ENCODE data around the gene EFEMP2.
A peak's percentile ranks its signal among the peaks of the same experiment; 100 is the strongest.

EFEMP2 gene

GRCh38 chr11:65868907-65869306 is 3.7 kb downstream of the EFEMP2 start:
- Mint-ChIP-seq H3K4me3 (no peak overlapping the region), H3K36me3 (ENCODE audit: low read depth) (peaks cover 14% of the 10 kb centered on the region), H3K9me3 (no peaks in the 10 kb centered on the region), H3K27ac (no peak overlapping the region), H3K27me3 (ENCODE audit: low read depth) (peaks cover 5% of the 10 kb centered on the region), H3K4me1 (ENCODE audit: low read depth) (peaks cover 19% of the 10 kb centered on the region)

GRCh38 chr11:65868076-65868667 is 4.4 kb downstream of the EFEMP2 start:
- Mint-ChIP-seq H3K4me1 (ENCODE audit: low read depth) (peaks cover 17% of the 10 kb centered on the region), H3K27ac (no peak overlapping the region), H3K27me3 (ENCODE audit: low read depth) (peaks cover 3% of the 10 kb centered on the region), H3K4me3 (no peak overlapping the region), H3K9me3 (no peaks in the 10 kb centered on the region), H3K36me3 (ENCODE audit: low read depth) (peaks cover 20% of the 10 kb centered on the region)

- no peak overlapping the region for H3K4me3 Mint-ChIP-seq
- H3K9me3 Mint-ChIP-seq, result no peaks in the 10 kb centered on the region
- H3K27me3 Mint-ChIP-seq (ENCODE audit: low read depth), result no peaks in the 10 kb centered on the region
- H3K36me3 Mint-ChIP-seq (ENCODE audit: low read depth), result peaks cover 26% of the 10 kb centered on the region
- no peak overlapping the region for H3K27ac Mint-ChIP-seq
- H3K4me1 Mint-ChIP-seq (ENCODE audit: low read depth), result peaks cover 17% of the 10 kb centered on the region
Observed at GRCh38 chr11:65867284-65868071, 5.1 kb downstream of the EFEMP2 start.

GRCh38 chr11:65866509-65867283 is 5.9 kb downstream of the EFEMP2 start:
- Mint-ChIP-seq H3K4me3 (no peak overlapping the region), H3K9me3 (no peaks in the 10 kb centered on the region), H3K36me3 (ENCODE audit: low read depth) (peaks cover 30% of the 10 kb centered on the region), H3K27me3 (ENCODE audit: low read depth) (no peaks in the 10 kb centered on the region), H3K27ac (no peak overlapping the region), H3K4me1 (ENCODE audit: low read depth) (peaks cover 20% of the 10 kb centered on the region)

- peaks cover 19% of the 10 kb centered on the region for H3K4me1 Mint-ChIP-seq (ENCODE audit: low read depth)
- peaks cover 30% of the 10 kb centered on the region for H3K36me3 Mint-ChIP-seq (ENCODE audit: low read depth)
- no peaks in the 10 kb centered on the region for H3K27me3 Mint-ChIP-seq (ENCODE audit: low read depth)
- no peak overlapping the region for H3K4me3 Mint-ChIP-seq
- H3K27ac Mint-ChIP-seq, result no peak overlapping the region
- H3K9me3 Mint-ChIP-seq, result no peaks in the 10 kb centered on the region
Observed at GRCh38 chr11:65865550-65866172, 6.9 kb downstream of the EFEMP2 start.

GRCh38 chr11:65864706-65865471 is 7.7 kb downstream of the EFEMP2 start:
- no peak overlapping the region for H3K27ac Mint-ChIP-seq
- H3K27me3 Mint-ChIP-seq (ENCODE audit: low read depth), result no peaks in the 10 kb centered on the region
- peaks cover 31% of the 10 kb centered on the region for H3K36me3 Mint-ChIP-seq (ENCODE audit: low read depth)
- H3K4me1 Mint-ChIP-seq (ENCODE audit: low read depth), result peaks cover 18% of the 10 kb centered on the region
- no peak overlapping the region for H3K4me3 Mint-ChIP-seq
- no peaks in the 10 kb centered on the region for H3K9me3 Mint-ChIP-seq

GRCh38 chr11:65863889-65864705 is 8.5 kb downstream of the EFEMP2 start:
- H3K27ac Mint-ChIP-seq, result no peak overlapping the region

GRCh38 chr11:65862941-65863888 is 9.4 kb downstream of the EFEMP2 start:
- Mint-ChIP-seq H3K27ac (peak overlapping the region; percentile 58), H3K4me1 (ENCODE audit: low read depth) (peaks cover 28% of the 10 kb centered on the region), H3K27me3 (ENCODE audit: low read depth) (no peaks in the 10 kb centered on the region), H3K9me3 (no peaks in the 10 kb centered on the region), H3K4me3 (peak overlapping the region; percentile 93), H3K36me3 (ENCODE audit: low read depth) (peaks cover 31% of the 10 kb centered on the region)

More at GRCh38 chr11:65863889-65864705, 8.5 kb downstream of the EFEMP2 start:
- no peaks in the 10 kb centered on the region for H3K27me3 Mint-ChIP-seq (ENCODE audit: low read depth)
- no peaks in the 10 kb centered on the region for H3K9me3 Mint-ChIP-seq
- H3K36me3 Mint-ChIP-seq (ENCODE audit: low read depth), result peaks cover 31% of the 10 kb centered on the region
- no peak overlapping the region for H3K4me3 Mint-ChIP-seq
- peaks cover 19% of the 10 kb centered on the region for H3K4me1 Mint-ChIP-seq (ENCODE audit: low read depth)

GRCh38 chr11:65862191-65862735 is 10.3 kb downstream of the EFEMP2 start:
- Mint-ChIP-seq H3K27me3 (ENCODE audit: low read depth) (no peaks in the 10 kb centered on the region), H3K36me3 (ENCODE audit: low read depth) (peaks cover 30% of the 10 kb centered on the region), H3K4me3 (peak overlapping the region; percentile 93), H3K4me1 (ENCODE audit: low read depth) (peaks cover 28% of the 10 kb centered on the region), H3K27ac (peak overlapping the region; percentile 58), H3K9me3 (no peaks in the 10 kb centered on the region)

GRCh38 chr11:65861533-65862183 is 10.9 kb downstream of the EFEMP2 start:
- no peaks in the 10 kb centered on the region for H3K9me3 Mint-ChIP-seq
- peaks cover 28% of the 10 kb centered on the region for H3K4me1 Mint-ChIP-seq (ENCODE audit: low read depth)
- peak overlapping the region; percentile 93 for H3K4me3 Mint-ChIP-seq
- H3K27me3 Mint-ChIP-seq (ENCODE audit: low read depth), result no peaks in the 10 kb centered on the region
- peak overlapping the region; percentile 96 for H3K27ac Mint-ChIP-seq
- H3K36me3 Mint-ChIP-seq (ENCODE audit: low read depth), result peaks cover 27% of the 10 kb centered on the region

- Mint-ChIP-seq H3K4me1 (ENCODE audit: low read depth) (peaks cover 33% of the 10 kb centered on the region), H3K27me3 (ENCODE audit: low read depth) (no peaks in the 10 kb centered on the region), H3K27ac (peak overlapping the region; percentile 96), H3K36me3 (ENCODE audit: low read depth) (peaks cover 32% of the 10 kb centered on the region), H3K9me3 (no peaks in the 10 kb centered on the region), H3K4me3 (peak overlapping the region; percentile 93)
Observed at GRCh38 chr11:65861165-65861505, 11.5 kb downstream of the EFEMP2 start.

All from T-helper 1 cell treated with Interleukin-12 subunit alpha and Interleukin-12 subunit beta and Interleukin-4 antibody, amounts not matched to agents 30 μg/mL and 1 μg/mL, for 36 hours (primary cell).